Endothelial cell of umbilical vein (primary cell): ENCODE measurements around the gene CRTC2.

ENCODE experiments used
- EZH2 ChIP-seq: IDR thresholded peaks from 2 replicates; pipeline ENCODE4 v1.6.1; 2012; ENCODE audit warnings: borderline replicate concordance, low read depth, mild to moderate bottlenecking, moderate library complexity, low read length, inconsistent platforms; ENCODE audit not compliant: severe bottlenecking
- FOS ChIP-seq: IDR thresholded peaks from 2 replicates; pipeline ENCODE4 v1.6.1; 2011; ENCODE audit warnings: mild to moderate bottlenecking, low read length, moderate library complexity, borderline replicate concordance; ENCODE audit not compliant: insufficient read depth
- GATA2 ChIP-seq: IDR thresholded peaks from 2 replicates; pipeline ENCODE4 v1.7.0; 2011; ENCODE audit warnings: low read depth, mild to moderate bottlenecking, moderate library complexity, mixed read lengths, low read length; ENCODE audit not compliant: insufficient read length, insufficient read depth
- MYC ChIP-seq: IDR thresholded peaks from one replicate; pipeline ENCODE4 v1.6.1; 2011; ENCODE audit warnings: mild to moderate bottlenecking, low read depth, low read length
- POLR2A ChIP-seq: IDR thresholded peaks from 2 replicates; pipeline ENCODE4 v1.6.1; 2012; ENCODE audit warnings: low read depth, mild to moderate bottlenecking, control low read depth, low read length
- POLR2AphosphoS5 ChIP-seq: IDR thresholded peaks from 2 replicates; pipeline ENCODE4 v1.6.1; 2012; ENCODE audit warnings: low read depth, mild to moderate bottlenecking, control low read depth, low read length, moderate library complexity; ENCODE audit not compliant: insufficient read depth
- TF ChIP-seq, protein P1 (sequence below), 2 donors: IDR thresholded peaks; 1 replicate in 1 of 2; 2 replicates in 1 of 2; pipeline ENCODE4 v1.5.1; 2011; ENCODE audit warnings: low read length in 2 of 2, mild to moderate bottlenecking in 2 of 2, moderate library complexity in 2 of 2, control low read depth in 1 of 2, inconsistent platforms in 1 of 2, low read depth in 1 of 2; ENCODE audit not compliant: insufficient read depth in 1 of 2; ENCODE audit errors: extremely low read depth in 1 of 2
- TF ChIP-seq, protein P2 (sequence below): IDR thresholded peaks from 2 replicates; pipeline ENCODE4 v1.6.1; 2011; ENCODE audit not compliant: insufficient read depth, insufficient read length

DNA sequence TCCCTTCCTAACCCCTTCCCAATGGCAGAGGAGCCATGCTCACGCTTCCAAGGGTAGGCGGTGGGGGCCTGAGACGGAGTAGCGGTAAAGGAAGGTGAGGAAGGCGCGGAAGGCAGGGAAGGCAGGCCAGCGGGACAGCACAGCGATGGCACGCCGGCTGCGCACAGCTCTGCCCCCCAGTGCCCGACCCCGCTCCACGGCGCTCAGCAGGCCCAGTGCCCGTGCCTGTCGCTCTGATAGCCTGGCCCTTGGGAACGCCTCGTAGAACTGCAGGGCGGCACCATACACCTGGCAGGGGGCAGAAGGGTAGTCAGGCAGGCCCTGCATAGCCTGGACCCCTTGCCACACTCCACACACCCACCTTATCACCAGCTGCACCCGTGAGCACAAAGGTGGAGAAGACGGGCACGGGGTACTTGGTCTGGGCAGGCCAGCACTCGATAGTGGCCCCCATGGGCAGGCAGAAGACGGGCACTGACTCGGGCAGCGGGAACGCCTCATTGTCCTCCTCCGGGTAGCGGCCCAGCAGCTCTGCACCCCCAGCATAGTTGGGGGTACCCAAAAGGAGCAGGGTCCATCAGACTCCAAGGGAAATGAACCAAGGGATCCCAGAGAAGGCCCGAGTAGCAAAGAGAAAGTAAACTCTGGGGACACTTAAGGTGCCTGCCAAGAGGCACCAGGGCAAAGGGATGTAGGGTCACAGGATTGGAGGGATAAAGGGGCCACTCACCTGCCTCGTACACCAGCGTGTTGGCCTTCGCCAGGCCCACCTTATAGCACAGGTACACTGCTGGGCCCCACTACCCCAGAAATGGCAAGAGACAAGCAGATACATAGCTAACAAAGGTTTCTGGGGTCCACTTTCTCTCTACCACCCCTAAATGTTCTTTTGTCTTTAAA is 16.3 kb downstream of the CRTC2 start:
- TF ChIP-seq EZH2 (no peak), POLR2AphosphoS5 (no peak), FOS (no peak), POLR2A (no peak), MYC (no peak), GATA2 (no peak)
- TF ChIP-seq, protein P1, sequence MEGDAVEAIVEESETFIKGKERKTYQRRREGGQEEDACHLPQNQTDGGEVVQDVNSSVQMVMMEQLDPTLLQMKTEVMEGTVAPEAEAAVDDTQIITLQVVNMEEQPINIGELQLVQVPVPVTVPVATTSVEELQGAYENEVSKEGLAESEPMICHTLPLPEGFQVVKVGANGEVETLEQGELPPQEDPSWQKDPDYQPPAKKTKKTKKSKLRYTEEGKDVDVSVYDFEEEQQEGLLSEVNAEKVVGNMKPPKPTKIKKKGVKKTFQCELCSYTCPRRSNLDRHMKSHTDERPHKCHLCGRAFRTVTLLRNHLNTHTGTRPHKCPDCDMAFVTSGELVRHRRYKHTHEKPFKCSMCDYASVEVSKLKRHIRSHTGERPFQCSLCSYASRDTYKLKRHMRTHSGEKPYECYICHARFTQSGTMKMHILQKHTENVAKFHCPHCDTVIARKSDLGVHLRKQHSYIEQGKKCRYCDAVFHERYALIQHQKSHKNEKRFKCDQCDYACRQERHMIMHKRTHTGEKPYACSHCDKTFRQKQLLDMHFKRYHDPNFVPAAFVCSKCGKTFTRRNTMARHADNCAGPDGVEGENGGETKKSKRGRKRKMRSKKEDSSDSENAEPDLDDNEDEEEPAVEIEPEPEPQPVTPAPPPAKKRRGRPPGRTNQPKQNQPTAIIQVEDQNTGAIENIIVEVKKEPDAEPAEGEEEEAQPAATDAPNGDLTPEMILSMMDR (IDR thresholded peaks at IDR 0.05; ENCODE audit: extremely low read depth in 1 of 2, insufficient read depth in 1 of 2, low read depth in 1 of 2, low read length in 2 of 2): no peak
- TF ChIP-seq, protein P2, sequence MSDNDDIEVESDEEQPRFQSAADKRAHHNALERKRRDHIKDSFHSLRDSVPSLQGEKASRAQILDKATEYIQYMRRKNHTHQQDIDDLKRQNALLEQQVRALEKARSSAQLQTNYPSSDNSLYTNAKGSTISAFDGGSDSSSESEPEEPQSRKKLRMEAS: no peak
